K562 (cell line): ENCODE results near the gene TBC1D17. TPM values are rescaled to one million over a fixed set of nuclear protein-coding genes. Genes with fewer than 3 reads are reported as not detected.

Experiments
- CREM ChIP-seq: IDR thresholded peaks from 2 replicates; pipeline ENCODE4 v1.6.1; 2014; ENCODE audit warnings: antibody characterized with exemption, low read depth
- HMGN3 ChIP-seq: IDR thresholded peaks from 2 replicates; pipeline ENCODE4 v1.6.1; 2011; ENCODE audit warnings: borderline replicate concordance, low read depth, mild to moderate bottlenecking, mixed read lengths, low read length; ENCODE audit not compliant: insufficient read length; ENCODE audit errors: extremely low read depth
- HNRNPH1 ChIP-seq: fragments of 200-400 bp; formaldehyde crosslinking; optimal IDR thresholded peaks from 2 replicates; pipeline ENCODE3; 2017; ENCODE audit warnings: low read depth, mild to moderate bottlenecking, low read length, moderate library complexity
- MTA2 ChIP-seq: fragments of 450-650 bp; IDR thresholded peaks from 2 replicates; pipeline ENCODE4 v1.6.1; 2016; ENCODE audit warnings: low read depth
- PHB ChIP-seq: fragments of 250-450 bp; sonication (Bioruptor Pico); IDR thresholded peaks from 2 replicates; pipeline ENCODE4 v1.5.0; 2021
- SREBF1 ChIP-seq: fragments of 150-350 bp; IDR thresholded peaks from 2 replicates; pipeline ENCODE4 v1.6.1; 2014; ENCODE audit warnings: antibody characterized with exemption, low read depth, low read length, borderline replicate concordance
- TBP ChIP-seq: optimal IDR thresholded peaks from 2 replicates; pipeline ENCODE3; 2011; ENCODE audit warnings: low read depth, low read length, improper control_type of control experiment
- TCF3 ChIP-seq: sonication (generic); formaldehyde crosslinking; IDR thresholded peaks from 2 replicates; pipeline ENCODE4 v1.4.0; 2020; ENCODE audit warnings: mild to moderate bottlenecking, missing genetic modification reagents
- TOE1 ChIP-seq, 2 experiments: fragments of 450-650 bp in 1 of 2; sonication (generic) in 1 of 2; formaldehyde crosslinking in 1 of 2; IDR thresholded peaks; 2 replicates each; pipeline versions ENCODE4 v1.7.1 to v1.8.0; 2016 to 2022; ENCODE audit warnings: borderline replicate concordance in 2 of 2, mild to moderate bottlenecking in 2 of 2, antibody characterized with exemption in 1 of 2, inconsistent platforms in 1 of 2, low read depth in 1 of 2, missing genetic modification reagents in 1 of 2, moderate library complexity in 1 of 2
- polyA plus RNA-seq, 8 experiments: library from polyadenylated mRNA; depleted of rRNA in 4 of 8; stranded (reverse) in 5 of 8; unstranded in 3 of 8; fragments of >200 nt; fragmentation: Nextera tagmentation in 2 of 8; fragmentation: Illumina TruSeq in 1 of 8; extraction: Ambion mirVana in 2 of 8; extraction: Trizol in 1 of 8; gene quantifications; 2 replicates each; pipeline versions ENCODE4 v1.2.1 to v1.2.3, GENCODE V29; 2011 to 2014; ENCODE audit warnings: inconsistent platforms in 1 of 8, missing spikeins in 1 of 8
- total RNA-seq, 7 experiments: library from RNA; depleted of rRNA in 6 of 7; stranded (reverse); fragments of >200 nt in 6 of 7; fragmentation: Illumina TruSeq in 2 of 7; extraction: Trizol in 2 of 7; gene quantifications; 2 replicates each; pipeline versions ENCODE4 v1.2.1 to v1.2.3, GENCODE V29; 2011 to 2021; ENCODE audit warnings: low replicate concordance in 1 of 7
- TF ChIP-seq, protein P1 (sequence below): fragments of 250-450 bp; sonication (Bioruptor Pico); IDR thresholded peaks from 2 replicates; pipeline ENCODE4 v1.4.0; 2020
- TF ChIP-seq, protein P2 (sequence below): fragments of 450-650 bp; IDR thresholded peaks from 2 replicates; pipeline ENCODE4 v1.6.1; 2016; ENCODE audit warnings: low read depth

TBC1D17 gene
- total and polyA plus RNA-seq, 9 of the 15 experiments (the other 6 are each of a cell fraction or from before 2014, with no cell fraction given) = 0.42 to 16.0 (median 3.8) TPM

DNA sequence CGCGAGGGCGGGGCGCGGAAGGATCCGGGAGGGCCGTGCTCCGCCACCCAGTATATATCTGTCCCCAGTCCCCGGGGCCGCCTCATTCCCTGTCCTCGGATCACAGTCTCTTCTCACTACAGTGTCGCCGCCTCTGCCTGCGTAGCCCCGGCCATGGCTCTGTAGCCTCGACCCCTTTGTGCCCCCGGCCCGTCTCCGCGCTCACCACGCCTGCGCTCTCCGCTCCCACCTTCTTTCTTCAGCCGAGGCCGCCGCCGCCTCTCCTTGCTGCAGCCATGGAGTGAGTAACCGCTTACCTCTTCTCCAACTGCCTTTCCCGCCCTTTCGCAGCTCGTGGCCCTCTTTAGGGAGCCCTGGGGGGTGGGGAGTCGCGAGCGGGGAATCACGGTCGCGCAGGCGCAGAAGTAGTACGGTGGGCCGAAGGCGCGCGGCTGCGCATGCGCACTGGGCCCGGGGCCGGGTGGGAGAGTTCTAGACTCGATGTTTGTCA, 51.7 kb downstream of the TBC1D17 start, which contains the start of the genes ATF5 and NUP62 (continued):
- TF ChIP-seq, protein P1, sequence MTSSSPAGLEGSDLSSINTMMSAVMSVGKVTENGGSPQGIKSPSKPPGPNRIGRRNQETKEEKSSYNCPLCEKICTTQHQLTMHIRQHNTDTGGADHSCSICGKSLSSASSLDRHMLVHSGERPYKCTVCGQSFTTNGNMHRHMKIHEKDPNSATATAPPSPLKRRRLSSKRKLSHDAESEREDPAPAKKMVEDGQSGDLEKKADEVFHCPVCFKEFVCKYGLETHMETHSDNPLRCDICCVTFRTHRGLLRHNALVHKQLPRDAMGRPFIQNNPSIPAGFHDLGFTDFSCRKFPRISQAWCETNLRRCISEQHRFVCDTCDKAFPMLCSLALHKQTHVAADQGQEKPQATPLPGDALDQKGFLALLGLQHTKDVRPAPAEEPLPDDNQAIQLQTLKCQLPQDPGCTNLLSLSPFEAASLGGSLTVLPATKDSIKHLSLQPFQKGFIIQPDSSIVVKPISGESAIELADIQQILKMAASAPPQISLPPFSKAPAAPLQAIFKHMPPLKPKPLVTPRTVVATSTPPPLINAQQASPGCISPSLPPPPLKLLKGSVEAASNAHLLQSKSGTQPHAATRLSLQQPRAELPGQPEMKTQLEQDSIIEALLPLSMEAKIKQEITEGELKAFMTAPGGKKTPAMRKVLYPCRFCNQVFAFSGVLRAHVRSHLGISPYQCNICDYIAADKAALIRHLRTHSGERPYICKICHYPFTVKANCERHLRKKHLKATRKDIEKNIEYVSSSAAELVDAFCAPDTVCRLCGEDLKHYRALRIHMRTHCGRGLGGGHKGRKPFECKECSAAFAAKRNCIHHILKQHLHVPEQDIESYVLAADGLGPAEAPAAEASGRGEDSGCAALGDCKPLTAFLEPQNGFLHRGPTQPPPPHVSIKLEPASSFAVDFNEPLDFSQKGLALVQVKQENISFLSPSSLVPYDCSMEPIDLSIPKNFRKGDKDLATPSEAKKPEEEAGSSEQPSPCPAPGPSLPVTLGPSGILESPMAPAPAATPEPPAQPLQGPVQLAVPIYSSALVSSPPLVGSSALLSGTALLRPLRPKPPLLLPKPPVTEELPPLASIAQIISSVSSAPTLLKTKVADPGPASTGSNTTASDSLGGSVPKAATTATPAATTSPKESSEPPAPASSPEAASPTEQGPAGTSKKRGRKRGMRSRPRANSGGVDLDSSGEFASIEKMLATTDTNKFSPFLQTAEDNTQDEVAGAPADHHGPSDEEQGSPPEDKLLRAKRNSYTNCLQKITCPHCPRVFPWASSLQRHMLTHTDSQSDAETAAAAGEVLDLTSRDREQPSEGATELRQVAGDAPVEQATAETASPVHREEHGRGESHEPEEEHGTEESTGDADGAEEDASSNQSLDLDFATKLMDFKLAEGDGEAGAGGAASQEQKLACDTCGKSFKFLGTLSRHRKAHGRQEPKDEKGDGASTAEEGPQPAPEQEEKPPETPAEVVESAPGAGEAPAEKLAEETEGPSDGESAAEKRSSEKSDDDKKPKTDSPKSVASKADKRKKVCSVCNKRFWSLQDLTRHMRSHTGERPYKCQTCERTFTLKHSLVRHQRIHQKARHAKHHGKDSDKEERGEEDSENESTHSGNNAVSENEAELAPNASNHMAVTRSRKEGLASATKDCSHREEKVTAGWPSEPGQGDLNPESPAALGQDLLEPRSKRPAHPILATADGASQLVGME (CRISPR knock-in tag) = peak; percentile 81; the same call in 1 of the 2 replicates
- TF ChIP-seq PHB (peak; percentile 90; the same call in 1 of the 2 replicates), CREM (0 out of 2 replicates have a peak, but pooled peaks have one; percentile 28), MTA2 (no peak), HNRNPH1 (no peak), HMGN3 (peak; percentile 51), TBP (peak; percentile 86), TOE1 (IDR thresholded peaks at IDR 0.05; ENCODE audit: borderline replicate concordance) (peak; percentile 86), TOE1 (CRISPR knock-in tag; IDR thresholded peaks at IDR 0.05; ENCODE audit: borderline replicate concordance, low read depth) (peak; percentile 94), SREBF1 (no peak), TCF3 (peak; percentile 5)
- TF ChIP-seq, protein P2, sequence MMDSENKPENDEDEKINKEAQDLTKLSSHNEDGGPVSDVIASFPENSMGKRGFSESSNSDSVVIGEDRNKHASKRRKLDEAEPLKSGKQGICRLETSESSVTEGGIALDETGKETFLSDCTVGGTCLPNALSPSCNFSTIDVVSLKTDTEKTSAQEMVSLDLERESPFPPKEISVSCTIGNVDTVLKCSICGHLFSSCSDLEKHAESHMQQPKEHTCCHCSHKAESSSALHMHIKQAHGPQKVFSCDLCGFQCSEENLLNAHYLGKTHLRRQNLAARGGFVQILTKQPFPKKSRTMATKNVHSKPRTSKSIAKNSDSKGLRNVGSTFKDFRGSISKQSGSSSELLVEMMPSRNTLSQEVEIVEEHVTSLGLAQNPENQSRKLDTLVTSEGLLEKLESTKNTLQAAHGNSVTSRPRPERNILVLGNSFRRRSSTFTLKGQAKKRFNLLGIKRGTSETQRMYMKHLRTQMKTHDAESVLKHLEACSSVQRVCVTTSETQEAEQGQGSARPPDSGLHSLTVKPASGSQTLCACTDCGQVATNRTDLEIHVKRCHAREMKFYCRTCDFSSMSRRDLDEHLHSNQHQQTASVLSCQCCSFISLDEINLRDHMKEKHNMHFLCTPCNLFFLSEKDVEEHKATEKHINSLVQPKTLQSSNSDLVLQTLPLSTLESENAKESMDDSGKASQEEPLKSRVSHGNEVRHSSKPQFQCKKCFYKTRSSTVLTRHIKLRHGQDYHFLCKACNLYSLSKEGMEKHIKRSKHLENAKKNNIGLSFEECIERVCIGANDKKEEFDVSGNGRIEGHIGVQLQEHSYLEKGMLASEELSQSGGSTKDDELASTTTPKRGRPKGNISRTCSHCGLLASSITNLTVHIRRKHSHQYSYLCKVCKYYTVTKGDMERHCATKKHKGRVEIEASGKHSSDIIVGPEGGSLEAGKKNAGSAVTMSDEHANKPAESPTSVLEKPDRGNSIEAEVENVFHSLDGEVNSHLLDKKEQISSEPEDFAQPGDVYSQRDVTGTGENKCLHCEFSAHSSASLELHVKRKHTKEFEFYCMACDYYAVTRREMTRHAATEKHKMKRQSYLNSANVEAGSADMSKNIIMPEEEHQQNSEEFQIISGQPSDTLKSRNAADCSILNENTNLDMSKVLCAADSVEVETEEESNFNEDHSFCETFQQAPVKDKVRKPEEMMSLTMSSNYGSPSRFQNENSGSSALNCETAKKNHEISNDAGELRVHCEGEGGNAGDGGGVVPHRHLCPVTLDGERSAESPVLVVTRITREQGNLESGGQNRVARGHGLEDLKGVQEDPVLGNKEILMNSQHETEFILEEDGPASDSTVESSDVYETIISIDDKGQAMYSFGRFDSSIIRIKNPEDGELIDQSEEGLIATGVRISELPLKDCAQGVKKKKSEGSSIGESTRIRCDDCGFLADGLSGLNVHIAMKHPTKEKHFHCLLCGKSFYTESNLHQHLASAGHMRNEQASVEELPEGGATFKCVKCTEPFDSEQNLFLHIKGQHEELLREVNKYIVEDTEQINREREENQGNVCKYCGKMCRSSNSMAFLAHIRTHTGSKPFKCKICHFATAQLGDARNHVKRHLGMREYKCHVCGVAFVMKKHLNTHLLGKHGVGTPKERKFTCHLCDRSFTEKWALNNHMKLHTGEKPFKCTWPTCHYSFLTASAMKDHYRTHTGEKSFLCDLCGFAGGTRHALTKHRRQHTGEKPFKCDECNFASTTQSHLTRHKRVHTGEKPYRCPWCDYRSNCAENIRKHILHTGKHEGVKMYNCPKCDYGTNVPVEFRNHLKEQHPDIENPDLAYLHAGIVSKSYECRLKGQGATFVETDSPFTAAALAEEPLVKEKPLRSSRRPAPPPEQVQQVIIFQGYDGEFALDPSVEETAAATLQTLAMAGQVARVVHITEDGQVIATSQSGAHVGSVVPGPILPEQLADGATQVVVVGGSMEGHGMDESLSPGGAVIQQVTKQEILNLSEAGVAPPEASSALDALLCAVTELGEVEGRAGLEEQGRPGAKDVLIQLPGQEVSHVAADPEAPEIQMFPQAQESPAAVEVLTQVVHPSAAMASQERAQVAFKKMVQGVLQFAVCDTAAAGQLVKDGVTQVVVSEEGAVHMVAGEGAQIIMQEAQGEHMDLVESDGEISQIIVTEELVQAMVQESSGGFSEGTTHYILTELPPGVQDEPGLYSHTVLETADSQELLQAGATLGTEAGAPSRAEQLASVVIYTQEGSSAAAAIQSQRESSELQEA = peak; percentile 92
